ENCODE measurements around the gene PSAPL1. TPM values are rescaled to one million over a fixed set of nuclear protein-coding genes. Genes with fewer than 3 reads are reported as not detected.

The PSAPL1 gene
- total RNA-seq, 6 experiments from 2014 or later, result not detected

DNA sequence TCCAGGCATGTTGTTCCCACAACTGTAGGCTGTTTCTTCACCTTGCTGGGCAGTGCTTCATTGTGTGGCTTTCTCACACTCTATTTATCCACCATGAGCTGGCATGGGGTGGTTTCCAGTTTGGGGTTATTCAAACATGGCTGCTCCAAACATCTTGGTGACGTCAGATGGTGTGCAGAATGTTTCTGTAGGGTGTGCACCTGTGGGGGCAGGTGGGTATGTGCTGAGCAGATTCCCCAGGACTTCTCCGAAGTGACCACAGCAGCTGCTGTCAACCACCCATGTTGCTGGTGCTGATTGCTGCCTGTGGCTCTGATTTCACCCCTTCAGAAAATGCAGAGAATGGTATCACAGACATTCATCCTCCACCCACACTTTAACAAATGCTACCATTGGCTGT is 5.0 kb upstream of the PSAPL1 start:
- ATAC-seq (no peak), DNase-seq (no peak)
- intact Hi-C loops (cut with DNase I), result loop anchor here in 1 of 2 donors (10.0 kb wide), 1 partner anchor 245 kb away; the partner anchor contains the start of gene SORCS2
- Histone ChIP-seq H3K9me3 (no peaks in the 10 kb centered on the region), H3K27me3 (no peaks in the 10 kb centered on the region), H3K4me3 (no peak overlapping the region), H3K4me1 (peaks cover 0 to 5% (median 0%) of the 10 kb centered on the region in 4 donors), H3K27ac (no peak overlapping the region), H3K36me3 (no peaks in the 10 kb centered on the region)
- no peak for TF ChIP-seq POLR2A (IDR thresholded peaks at IDR 0.05)
- TF ChIP-seq, protein P1, sequence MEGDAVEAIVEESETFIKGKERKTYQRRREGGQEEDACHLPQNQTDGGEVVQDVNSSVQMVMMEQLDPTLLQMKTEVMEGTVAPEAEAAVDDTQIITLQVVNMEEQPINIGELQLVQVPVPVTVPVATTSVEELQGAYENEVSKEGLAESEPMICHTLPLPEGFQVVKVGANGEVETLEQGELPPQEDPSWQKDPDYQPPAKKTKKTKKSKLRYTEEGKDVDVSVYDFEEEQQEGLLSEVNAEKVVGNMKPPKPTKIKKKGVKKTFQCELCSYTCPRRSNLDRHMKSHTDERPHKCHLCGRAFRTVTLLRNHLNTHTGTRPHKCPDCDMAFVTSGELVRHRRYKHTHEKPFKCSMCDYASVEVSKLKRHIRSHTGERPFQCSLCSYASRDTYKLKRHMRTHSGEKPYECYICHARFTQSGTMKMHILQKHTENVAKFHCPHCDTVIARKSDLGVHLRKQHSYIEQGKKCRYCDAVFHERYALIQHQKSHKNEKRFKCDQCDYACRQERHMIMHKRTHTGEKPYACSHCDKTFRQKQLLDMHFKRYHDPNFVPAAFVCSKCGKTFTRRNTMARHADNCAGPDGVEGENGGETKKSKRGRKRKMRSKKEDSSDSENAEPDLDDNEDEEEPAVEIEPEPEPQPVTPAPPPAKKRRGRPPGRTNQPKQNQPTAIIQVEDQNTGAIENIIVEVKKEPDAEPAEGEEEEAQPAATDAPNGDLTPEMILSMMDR (IDR thresholded peaks at IDR 0.05), result no peak
- 83% methylated on average over 1 of the region's 2 CpGs for WGBS (ENCODE audit: insufficient coverage, low coverage, low lambda C conversion rate, missing lambda C conversion rate)

- Histone ChIP-seq H3K27me3 (no peaks in the 10 kb centered on the region), H3K4me3 (no peak overlapping the region), H3K4me1 (no peaks in the 10 kb centered on the region), H3K9me3 (no peaks in the 10 kb centered on the region), H3K27ac (no peak overlapping the region), H3K36me3 (no peaks in the 10 kb centered on the region)
- TF ChIP-seq, protein P1 (IDR thresholded peaks at IDR 0.05), result no peak
- TF ChIP-seq POLR2A (IDR thresholded peaks at IDR 0.05), result no peak
- intact Hi-C loops (cut with DNase I), result no loop called here
- ATAC-seq (no peak), DNase-seq (no peak)
- WGBS (ENCODE audit: insufficient coverage, low coverage, low lambda C conversion rate, missing lambda C conversion rate), result 78% methylated on average over 8 of the region's 13 CpGs
Measured at GRCh38 chr4:7436256-7436655, 1.5 kb upstream of the PSAPL1 start.

- ATAC-seq, result peak in 2 of 4 donors; percentile 23 to 48
- Histone ChIP-seq H3K36me3 (no peaks in the 10 kb centered on the region), H3K4me1 (no peaks in the 10 kb centered on the region), H3K27ac (no peak overlapping the region), H3K4me3 (no peak overlapping the region), H3K9me3 (no peaks in the 10 kb centered on the region), H3K27me3 (no peaks in the 10 kb centered on the region)
- 67% methylated on average over 8 of the region's 11 CpGs for WGBS (ENCODE audit: insufficient coverage, low coverage, low lambda C conversion rate, missing lambda C conversion rate)
- intact Hi-C loops (cut with DNase I), result no loop called here
- no peak for DNase-seq
- no peak for TF ChIP-seq POLR2A (IDR thresholded peaks at IDR 0.05)
- TF ChIP-seq, protein P1 (IDR thresholded peaks at IDR 0.05), result no peak
Measured at GRCh38 chr4:7435471-7436061, 836 bp upstream of the PSAPL1 start.

GRCh38 chr4:7434141-7434765 is 477 bp downstream of the PSAPL1 start:
- Histone ChIP-seq H3K4me1 (no peaks in the 10 kb centered on the region), H3K4me3 (no peak overlapping the region), H3K9me3 (no peaks in the 10 kb centered on the region), H3K27ac (no peak overlapping the region), H3K27me3 (no peaks in the 10 kb centered on the region), H3K36me3 (no peaks in the 10 kb centered on the region)
- intact Hi-C loops (cut with DNase I), result no loop called here
- TF ChIP-seq, protein P1 (IDR thresholded peaks at IDR 0.05), result no peak
- TF ChIP-seq POLR2A (IDR thresholded peaks at IDR 0.05), result no peak
- 60% methylated on average over 1 of the region's 26 CpGs for WGBS (ENCODE audit: insufficient coverage, low coverage, low lambda C conversion rate, missing lambda C conversion rate)
- peak in 1 of 3 donors; percentile 47 for DNase-seq
- ATAC-seq, result no peak
